GM19372 (cell line): Measurements from ENCODE around the gene NUBPL.

ENCODE experiments used
- ATAC-seq: cut with Tn5 transposase; IDR thresholded peaks from one replicate; pipeline ENCODE4 v1.9.1; 2021; ENCODE audit warnings: mild to moderate bottlenecking, low read depth, moderate library complexity; ENCODE audit not compliant: unreplicated experiment

Gene NUBPL

GRCh38 chr14:31561155-31561846 is at the start of gene NUBPL:
NUBPL (plus strand) TSS chr14:31561404; CDS start chr14:31561440, 36 bp downstream.
- peak; percentile 95 for ATAC-seq

GRCh38 chr14:31527087-31527486 is 34.1 kb upstream of the NUBPL start:
- no peak for ATAC-seq

- no peak for ATAC-seq
Observed at GRCh38 chr14:31527546-31527945, 33.7 kb upstream of the NUBPL start.

- ATAC-seq, result no peak
Observed at GRCh38 chr14:31529053-31529452, 32.2 kb upstream of the NUBPL start.

- ATAC-seq, result no peak
Observed at GRCh38 chr14:31530136-31530535, 31.1 kb upstream of the NUBPL start.

GRCh38 chr14:31536201-31536960 is 24.8 kb upstream of the NUBPL start:
- ATAC-seq, result no peak

GRCh38 chr14:31541702-31542101 is 19.5 kb upstream of the NUBPL start:
- ATAC-seq, result no peak

GRCh38 chr14:31543969-31544799 is 17.0 kb upstream of the NUBPL start:
- no peak for ATAC-seq

- ATAC-seq, result no peak
Observed at GRCh38 chr14:31544816-31545215, 16.4 kb upstream of the NUBPL start.

GRCh38 chr14:31545328-31545727 is 15.9 kb upstream of the NUBPL start:
- no peak for ATAC-seq

GRCh38 chr14:31549817-31550216 is 11.4 kb upstream of the NUBPL start:
- no peak for ATAC-seq

- ATAC-seq, result no peak
Observed at GRCh38 chr14:31550589-31550988, 10.6 kb upstream of the NUBPL start.

GRCh38 chr14:31556191-31556590 is 5.0 kb upstream of the NUBPL start:
- no peak for ATAC-seq

- no peak for ATAC-seq
Observed at GRCh38 chr14:31559939-31560338, 1.3 kb upstream of the NUBPL start.

- ATAC-seq, result no peak
Observed at GRCh38 chr14:31560759-31561154, 447 bp upstream of the NUBPL start.

- no peak for ATAC-seq
Observed at GRCh38 chr14:31564194-31564593, 3.0 kb downstream of the NUBPL start.

GRCh38 chr14:31566456-31566855 is 5.3 kb downstream of the NUBPL start:
- ATAC-seq, result no peak

- ATAC-seq, result no peak
Observed at GRCh38 chr14:31567655-31568054, 6.5 kb downstream of the NUBPL start.

GRCh38 chr14:31568161-31568560 is 7.0 kb downstream of the NUBPL start:
- ATAC-seq, result no peak

- no peak for ATAC-seq
Observed at GRCh38 chr14:31568671-31569070, 7.5 kb downstream of the NUBPL start.

GRCh38 chr14:31572955-31573354 is 11.8 kb downstream of the NUBPL start:
- ATAC-seq, result no peak
